ENCODE data around the gene C5orf46.

DNA sequence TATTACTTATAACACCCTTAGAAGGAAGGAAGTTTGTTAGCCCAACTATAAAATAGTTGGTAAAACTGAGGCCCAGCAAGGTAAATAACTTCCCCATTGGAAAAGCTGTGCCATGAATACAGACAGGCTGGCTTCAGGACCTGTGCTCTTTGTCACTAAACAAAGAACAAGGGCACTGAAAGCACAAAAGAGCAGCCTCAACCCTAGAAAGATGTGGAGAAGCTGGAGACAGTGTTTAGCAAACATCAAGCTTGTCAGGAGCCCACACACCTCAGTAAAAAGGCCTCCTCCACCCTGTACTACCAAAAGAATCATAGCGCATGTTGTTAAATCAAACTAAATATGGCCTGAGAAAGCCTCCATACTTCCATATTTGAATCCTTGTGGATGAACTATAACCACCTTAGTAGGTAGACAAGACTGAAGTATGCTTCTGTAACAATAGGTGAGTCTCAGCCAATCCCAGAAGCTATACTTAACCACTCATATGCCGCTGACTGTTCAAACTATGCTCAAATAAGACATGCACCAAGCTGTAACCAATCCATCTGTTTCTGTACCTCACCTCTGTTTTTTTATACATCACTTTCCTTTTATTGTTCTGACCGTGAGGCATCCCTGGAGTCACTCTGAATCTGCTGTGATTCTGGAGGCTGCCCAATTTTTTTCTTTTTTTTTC, 46.2 kb downstream of the C5orf46 start:
- TF ChIP-seq, protein P1, sequence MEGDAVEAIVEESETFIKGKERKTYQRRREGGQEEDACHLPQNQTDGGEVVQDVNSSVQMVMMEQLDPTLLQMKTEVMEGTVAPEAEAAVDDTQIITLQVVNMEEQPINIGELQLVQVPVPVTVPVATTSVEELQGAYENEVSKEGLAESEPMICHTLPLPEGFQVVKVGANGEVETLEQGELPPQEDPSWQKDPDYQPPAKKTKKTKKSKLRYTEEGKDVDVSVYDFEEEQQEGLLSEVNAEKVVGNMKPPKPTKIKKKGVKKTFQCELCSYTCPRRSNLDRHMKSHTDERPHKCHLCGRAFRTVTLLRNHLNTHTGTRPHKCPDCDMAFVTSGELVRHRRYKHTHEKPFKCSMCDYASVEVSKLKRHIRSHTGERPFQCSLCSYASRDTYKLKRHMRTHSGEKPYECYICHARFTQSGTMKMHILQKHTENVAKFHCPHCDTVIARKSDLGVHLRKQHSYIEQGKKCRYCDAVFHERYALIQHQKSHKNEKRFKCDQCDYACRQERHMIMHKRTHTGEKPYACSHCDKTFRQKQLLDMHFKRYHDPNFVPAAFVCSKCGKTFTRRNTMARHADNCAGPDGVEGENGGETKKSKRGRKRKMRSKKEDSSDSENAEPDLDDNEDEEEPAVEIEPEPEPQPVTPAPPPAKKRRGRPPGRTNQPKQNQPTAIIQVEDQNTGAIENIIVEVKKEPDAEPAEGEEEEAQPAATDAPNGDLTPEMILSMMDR (IDR thresholded peaks at IDR 0.05): no peak
- no peak for TF ChIP-seq POLR2A (IDR thresholded peaks at IDR 0.05)
